Hepatocyte (in vitro differentiated cells): Measurements from ENCODE around the gene VWA1.

Source experiments
- CTCF ChIP-seq: fragments of 200-600 bp; sonication (generic); IDR thresholded peaks from 2 replicates; pipeline ENCODE4 v1.5.1; 2016; ENCODE audit warnings: antibody characterized with exemption, mild to moderate bottlenecking; ENCODE audit not compliant: poor library complexity
- EZH2 ChIP-seq: fragments of 200-600 bp; sonication (generic); IDR thresholded peaks from 2 replicates; pipeline ENCODE4 v1.6.1; 2016; ENCODE audit warnings: antibody characterized with exemption, mild to moderate bottlenecking, borderline replicate concordance
- EZH2phosphoT487 ChIP-seq: fragments of 200-600 bp; sonication (generic); IDR thresholded peaks from one replicate; pipeline ENCODE4 v1.6.1; 2018; ENCODE audit warnings: antibody characterized with exemption, mild to moderate bottlenecking, low read depth, moderate library complexity; ENCODE audit not compliant: unreplicated experiment, severe bottlenecking

DNA sequence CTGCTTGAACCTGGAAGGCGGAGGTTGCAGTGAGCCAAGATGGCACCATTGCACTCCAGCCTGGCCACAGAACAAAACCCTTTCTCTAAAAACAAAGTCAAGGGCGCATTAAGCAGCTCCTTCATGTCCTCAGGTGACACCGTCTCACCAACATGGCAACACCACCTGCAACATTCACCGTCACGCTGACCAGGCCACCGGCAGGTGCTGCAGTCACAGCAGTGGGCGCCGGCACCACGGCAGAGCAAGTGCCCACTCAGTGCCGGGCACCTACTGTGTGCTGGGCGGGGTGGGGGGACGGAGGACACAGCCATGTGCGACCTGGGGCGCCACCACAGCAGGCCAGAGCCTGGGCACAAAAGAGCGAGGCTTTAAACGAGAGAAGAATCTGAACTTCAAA is 48.2 kb downstream of the VWA1 start:
- TF ChIP-seq EZH2phosphoT487 (no peak), CTCF (no peak), EZH2 (no peak)
